IMR-90 (cell line): ENCODE results near the gene MCRIP2. TPM values are rescaled to one million over a fixed set of nuclear protein-coding genes. Genes with fewer than 3 reads are reported as not detected.
A peak's percentile ranks its signal among the peaks of the same experiment; 100 is the strongest.

ENCODE experiments used
- ATAC-seq: fragments of 200-7000 bp; cut with Tn5 transposase; 2 replicates; pipeline ENCODE4 v1.9.1; 2020; ENCODE audit warnings: low read depth, mild to moderate bottlenecking, moderate library complexity
- BruUV-seq: library from RNA; stranded (reverse); fragments of 400-500 nt; replicated peaks from 2 replicates; lab custom pipeline; 2021; lab: Mats Ljungman, UMichigan
- CTCF ChIA-PET: fragments of 300-600 bp; formaldehyde crosslinking; extraction: SDS; loops from one replicate; lab custom pipeline; 2021; ENCODE audit warnings: antibody characterized with exemption; lab: Yijun Ruan, JAX
- POLR2A ChIA-PET: fragments of 300-600 bp; sonication (Branson Sonifier 250); formaldehyde crosslinking; loops from one replicate; lab custom pipeline; 2022; ENCODE audit warnings: antibody characterized with exemption; ENCODE audit not compliant: unreplicated experiment; lab: Charles Lee
- DNase-seq: peaks from one replicate; pipeline ENCODE4 v3.0.0; 2013
- H2AFZ ChIP-seq: replicated peaks from 2 replicates; pipeline ENCODE3; 2013; ENCODE audit warnings: low read length, mild to moderate bottlenecking; ENCODE audit not compliant: poor library complexity
- H2AK5ac ChIP-seq: 2 replicates; pipeline ENCODE4 v1.6.1; 2013; ENCODE audit warnings: low read depth, low read length, inconsistent platforms
- H2AK9ac ChIP-seq: replicated peaks from 2 replicates; pipeline ENCODE3; 2013; ENCODE audit warnings: mild to moderate bottlenecking, low read depth, low read length, moderate library complexity; ENCODE audit not compliant: poor library complexity
- H2BK120ac ChIP-seq: 2 replicates; pipeline ENCODE4 v1.6.1; 2013; ENCODE audit warnings: low read depth, low read length, inconsistent platforms
- H2BK15ac ChIP-seq: 3 replicates; pipeline ENCODE4 v1.6.1; 2013; ENCODE audit warnings: low read depth, low read length, inconsistent platforms
- H2BK20ac ChIP-seq: 2 replicates; pipeline ENCODE4 v1.6.1; 2013; ENCODE audit warnings: low read depth, mild to moderate bottlenecking, inconsistent platforms, low read length, moderate library complexity
- H2BK5ac ChIP-seq: 2 replicates; pipeline ENCODE4 v1.6.1; 2013; ENCODE audit warnings: mild to moderate bottlenecking, low read depth, low read length, inconsistent platforms; ENCODE audit not compliant: poor library complexity, severe bottlenecking
- H3K14ac ChIP-seq: replicated peaks from 2 replicates; pipeline ENCODE4 v1.6.1; 2013; ENCODE audit warnings: low read depth, low read length, inconsistent platforms
- H3K18ac ChIP-seq: 2 replicates; pipeline ENCODE4 v1.6.1; 2013; ENCODE audit warnings: low read depth, low read length, control low read depth
- H3K23ac ChIP-seq: 2 replicates; pipeline ENCODE4 v1.6.1; 2013; ENCODE audit warnings: low read depth, low read length, inconsistent platforms
- H3K27ac ChIP-seq: 2 replicates; pipeline ENCODE4 v1.5.1; 2013; ENCODE audit warnings: mild to moderate bottlenecking, control low read depth, low read length; ENCODE audit not compliant: insufficient read depth
- H3K27me3 ChIP-seq: 2 replicates; pipeline ENCODE4 v1.6.1; 2013; ENCODE audit warnings: low read length; ENCODE audit not compliant: control insufficient read depth, insufficient read depth
- H3K36me3 ChIP-seq: 2 replicates; pipeline ENCODE4 v1.6.1; 2013; ENCODE audit warnings: low read length, mixed read lengths; ENCODE audit not compliant: control insufficient read depth, insufficient read depth
- H3K4ac ChIP-seq: 2 replicates; pipeline ENCODE4 v1.6.1; 2013; ENCODE audit warnings: low read depth, low read length, inconsistent platforms
- H3K4me1 ChIP-seq: 2 replicates; pipeline ENCODE4 v1.6.1; 2013; ENCODE audit warnings: low read length, mixed read lengths; ENCODE audit not compliant: control insufficient read depth, insufficient read depth
- H3K4me2 ChIP-seq: 2 replicates; pipeline ENCODE4 v1.6.1; 2013; ENCODE audit warnings: low read depth, mild to moderate bottlenecking, control low read depth, low read length, moderate library complexity
- H3K4me3 ChIP-seq: 2 replicates; pipeline ENCODE4 v1.5.1; 2013; ENCODE audit warnings: low read depth, mild to moderate bottlenecking, control low read depth, low read length, moderate library complexity; ENCODE audit not compliant: insufficient read depth
- H3K56ac ChIP-seq: 2 replicates; pipeline ENCODE4 v1.6.1; 2013; ENCODE audit warnings: low read length, inconsistent platforms; ENCODE audit not compliant: insufficient read depth; ENCODE audit errors: extremely low read depth
- H3K79me1 ChIP-seq, 2 experiments: 2 replicates each; pipeline ENCODE4 v1.6.1; 2013; ENCODE audit warnings: low read length in 2 of 2, inconsistent platforms in 1 of 2, low read depth in 1 of 2
- H3K9ac ChIP-seq: 2 replicates; pipeline ENCODE4 v1.6.1; 2013; ENCODE audit warnings: low read depth, low read length, control low read depth
- H3K9me1 ChIP-seq: 2 replicates; pipeline ENCODE4 v1.6.1; 2013; ENCODE audit warnings: low read length, inconsistent platforms; ENCODE audit not compliant: insufficient read depth
- H3K9me3 ChIP-seq: 2 replicates; pipeline ENCODE4 v1.6.1; 2013; ENCODE audit warnings: low read length; ENCODE audit not compliant: control insufficient read depth, insufficient read depth
- H4K20me1 ChIP-seq: 2 replicates; pipeline ENCODE4 v1.6.1; 2013; ENCODE audit warnings: low read length, inconsistent platforms; ENCODE audit not compliant: insufficient read depth
- H4K5ac ChIP-seq: 2 replicates; pipeline ENCODE4 v1.6.1; 2013; ENCODE audit warnings: mild to moderate bottlenecking, low read depth, low read length, control low read depth
- H4K8ac ChIP-seq, 2 experiments: 2 replicates each; pipeline ENCODE4 v1.6.1; 2013; ENCODE audit warnings: low read depth in 2 of 2, low read length in 2 of 2, control low read depth in 1 of 2, inconsistent platforms in 1 of 2
- H4K91ac ChIP-seq: 2 replicates; pipeline ENCODE4 v1.6.1; 2013; ENCODE audit warnings: low read depth, low read length, inconsistent platforms; ENCODE audit not compliant: insufficient read depth
- BHLHE40 ChIP-seq: fragments of 150-350 bp; IDR thresholded peaks from 2 replicates; pipeline ENCODE4 v1.6.1; 2016; ENCODE audit warnings: mild to moderate bottlenecking, low read depth, low read length
- CHD1 ChIP-seq: IDR thresholded peaks from 2 replicates; pipeline ENCODE4 v1.6.1; 2012; ENCODE audit warnings: low read depth, low read length, improper control_type of control experiment
- FOS ChIP-seq: fragments of 150-350 bp; IDR thresholded peaks from 2 replicates; pipeline ENCODE4 v1.6.1; 2016; ENCODE audit warnings: low read depth, low read length
- POLR2A ChIP-seq: IDR thresholded peaks from 2 replicates; pipeline ENCODE4 v1.6.1; 2012; ENCODE audit warnings: mild to moderate bottlenecking, low read depth, low read length
- RAD21 ChIP-seq: IDR thresholded peaks from 2 replicates; pipeline ENCODE4 v1.6.1; 2012; ENCODE audit warnings: low read length, improper control_type of control experiment
- RCOR1 ChIP-seq: IDR thresholded peaks from 2 replicates; pipeline ENCODE4 v1.6.1; 2012; ENCODE audit warnings: mild to moderate bottlenecking, low read length, improper control_type of control experiment; ENCODE audit not compliant: insufficient replicate concordance
- RFX5 ChIP-seq: IDR thresholded peaks from 2 replicates; pipeline ENCODE4 v1.8.0; 2012; ENCODE audit warnings: low read depth, mild to moderate bottlenecking, low read length, moderate library complexity
- USF2 ChIP-seq: fragments of 150-350 bp; IDR thresholded peaks from 2 replicates; pipeline ENCODE4 v1.6.1; 2017; ENCODE audit warnings: mild to moderate bottlenecking, antibody characterized with exemption, low read length, low read depth
- WGBS, 2 experiments: methylation state at CpG; one replicate each; pipeline versions ENCODE4 v1.1.5 to v1.1.7; 2013; ENCODE audit warnings: missing lambda C conversion rate in 2 of 2; ENCODE audit not compliant: insufficient read length in 1 of 2; ENCODE audit errors: extremely low coverage in 2 of 2; 5-methylcytosine and 5-hydroxymethylcytosine counted together
- dilution Hi-C: fragments of 300-500 bp; cut with HindIII; formaldehyde crosslinking; loops from one replicate; pipeline ENCODE4 v1.14.3; 2018; ENCODE audit warnings: low sequenced_read_pairs; ENCODE audit not compliant: unreplicated experiment
- in situ Hi-C: fragments of 300-500 bp; cut with MboI; formaldehyde crosslinking; loops from 3 replicates; pipeline ENCODE4 v1.14.3; 2019; ENCODE audit warnings: low sequenced_read_pairs, inconsistent platforms, mixed read lengths
- intact Hi-C: fragments of 100-400 bp; cut with micrococcal nuclease; formaldehyde crosslinking; loops from 2 replicates; pipeline ENCODE4 v1.10.0; 2022
- polyA plus RNA-seq, 3 experiments: library from polyadenylated mRNA; depleted of rRNA; stranded (reverse); fragments of >200 nt; gene quantifications; 2 replicates each; pipeline ENCODE4 v1.2.3, GENCODE V29; 2012; ENCODE audit warnings: low replicate concordance in 1 of 3
- total RNA-seq: library from RNA; depleted of rRNA; stranded (reverse); fragments of >200 nt; gene quantifications from 2 replicates; pipeline ENCODE4 v1.2.3, GENCODE V29; 2012
- TF ChIP-seq, protein P1 (sequence below): fragments of 150-350 bp; IDR thresholded peaks from 2 replicates; pipeline ENCODE4 v1.6.1; 2016; ENCODE audit warnings: low read depth, mild to moderate bottlenecking, low read length, moderate library complexity, borderline replicate concordance
- TF ChIP-seq, protein P2 (sequence below): conservative IDR thresholded peaks from 2 replicates; pipeline ENCODE4 v1.5.1; 2012; ENCODE audit warnings: mild to moderate bottlenecking, low read depth, low read length, improper control_type of control experiment

The MCRIP2 gene
- total and polyA plus RNA-seq, 2 of the 4 experiments (the other 2 are of a cell fraction): 6.3 to 19.6 TPM

DNA sequence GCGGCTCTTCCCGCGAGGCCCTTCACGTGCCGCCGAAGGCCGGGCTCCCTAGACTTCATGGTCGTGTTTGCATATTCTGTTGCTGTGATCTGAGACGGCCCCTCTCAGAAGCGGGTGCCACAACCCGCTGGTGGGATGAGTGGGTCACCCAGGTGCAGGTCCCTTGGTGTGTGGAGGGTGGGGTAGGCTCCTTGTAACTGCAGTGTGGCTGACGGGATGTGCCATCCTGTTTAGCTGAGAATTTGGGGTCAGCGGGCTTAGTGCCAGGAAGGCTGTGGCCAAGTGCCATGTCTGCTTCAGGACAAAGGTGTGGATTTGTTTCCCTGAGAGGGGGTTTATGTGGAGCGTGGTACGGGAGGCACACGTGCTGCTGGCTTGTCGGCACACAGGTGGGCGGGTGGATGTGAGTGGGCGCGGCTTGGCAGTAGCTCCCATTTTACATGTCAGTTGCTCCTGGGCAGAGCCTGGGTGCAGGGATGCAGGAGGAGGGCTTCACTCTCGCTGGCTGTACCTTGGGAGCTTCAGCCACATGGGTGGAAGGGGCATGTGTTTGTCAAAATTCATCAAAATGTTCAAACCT is 20.0 kb upstream of the MCRIP2 start:
- in situ Hi-C loops (no loop called here), intact Hi-C loops (no loop called here), dilution Hi-C loops (no loop called here)
- Histone ChIP-seq H2AK9ac (peak overlapping the region; percentile 90), H4K8ac (peak overlapping the region in 1 of 2 experiments; percentile 52; a peak in 2 of 4 replicates), H3K14ac (0 out of 2 replicates have a peak overlapping the region, but pooled peaks have one; percentile 35), H3K18ac (no peak overlapping the region), H4K20me1 (peaks cover 16% of the 10 kb centered on the region), H2AK5ac (peak overlapping the region; percentile 70), H3K4me3 (no peak overlapping the region), H3K4ac (peak overlapping the region; percentile 7; the same call in 1 of the 2 replicates), H3K9ac (no peak overlapping the region), H2BK15ac (no peak overlapping the region; the same call in 2 of the 3 replicates), H3K4me1 (peaks cover 9% of the 10 kb centered on the region), H4K91ac (peak overlapping the region; percentile 61), H3K9me1 (peaks cover 4% of the 10 kb centered on the region; the same call in 1 of the 2 replicates), H2BK20ac (no peak overlapping the region), H3K36me3 (peaks cover 7% of the 10 kb centered on the region; the same call in 1 of the 2 replicates), H2BK5ac (peak overlapping the region; percentile 71), H3K4me2 (no peak overlapping the region; the same call in 1 of the 2 replicates), H3K27ac (peak overlapping the region; percentile 45), H3K56ac (no peak overlapping the region), H3K9me3 (no peaks in the 10 kb centered on the region), H3K23ac (no peak overlapping the region), H2AFZ (no peak overlapping the region), H4K5ac (peak overlapping the region; percentile 21; the same call in 1 of the 2 replicates), H3K27me3 (no peaks in the 10 kb centered on the region), H3K79me1 (peaks cover 9 to 54% of the 10 kb centered on the region in 2 experiments; a peak in 2 of 4 replicates), H2BK120ac (peak overlapping the region; percentile 3; the same call in 1 of the 2 replicates)
- BruUV-seq: no TSS peak
- DNase-seq (no peak), ATAC-seq (no peak)
- ChIA-PET POLR2A (interaction anchor here (0.6 kb wide), 1 partner anchor 21 kb away, joined by 3 read pairs; no protein-coding TSS in a partner anchor), CTCF (no interaction called here)
- 87% methylated on average over 9 of the region's 21 CpGs; no CpG with 5 or more reads in 1 of the 2 experiments for WGBS, 2 experiments
- TF ChIP-seq RAD21 (no peak), BHLHE40 (no peak), CHD1 (no peak), RFX5 (no peak), FOS (no peak), RCOR1 (no peak), USF2 (no peak), POLR2A (no peak)
- TF ChIP-seq, protein P1, sequence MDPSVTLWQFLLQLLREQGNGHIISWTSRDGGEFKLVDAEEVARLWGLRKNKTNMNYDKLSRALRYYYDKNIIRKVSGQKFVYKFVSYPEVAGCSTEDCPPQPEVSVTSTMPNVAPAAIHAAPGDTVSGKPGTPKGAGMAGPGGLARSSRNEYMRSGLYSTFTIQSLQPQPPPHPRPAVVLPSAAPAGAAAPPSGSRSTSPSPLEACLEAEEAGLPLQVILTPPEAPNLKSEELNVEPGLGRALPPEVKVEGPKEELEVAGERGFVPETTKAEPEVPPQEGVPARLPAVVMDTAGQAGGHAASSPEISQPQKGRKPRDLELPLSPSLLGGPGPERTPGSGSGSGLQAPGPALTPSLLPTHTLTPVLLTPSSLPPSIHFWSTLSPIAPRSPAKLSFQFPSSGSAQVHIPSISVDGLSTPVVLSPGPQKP: no peak
- TF ChIP-seq, protein P2, sequence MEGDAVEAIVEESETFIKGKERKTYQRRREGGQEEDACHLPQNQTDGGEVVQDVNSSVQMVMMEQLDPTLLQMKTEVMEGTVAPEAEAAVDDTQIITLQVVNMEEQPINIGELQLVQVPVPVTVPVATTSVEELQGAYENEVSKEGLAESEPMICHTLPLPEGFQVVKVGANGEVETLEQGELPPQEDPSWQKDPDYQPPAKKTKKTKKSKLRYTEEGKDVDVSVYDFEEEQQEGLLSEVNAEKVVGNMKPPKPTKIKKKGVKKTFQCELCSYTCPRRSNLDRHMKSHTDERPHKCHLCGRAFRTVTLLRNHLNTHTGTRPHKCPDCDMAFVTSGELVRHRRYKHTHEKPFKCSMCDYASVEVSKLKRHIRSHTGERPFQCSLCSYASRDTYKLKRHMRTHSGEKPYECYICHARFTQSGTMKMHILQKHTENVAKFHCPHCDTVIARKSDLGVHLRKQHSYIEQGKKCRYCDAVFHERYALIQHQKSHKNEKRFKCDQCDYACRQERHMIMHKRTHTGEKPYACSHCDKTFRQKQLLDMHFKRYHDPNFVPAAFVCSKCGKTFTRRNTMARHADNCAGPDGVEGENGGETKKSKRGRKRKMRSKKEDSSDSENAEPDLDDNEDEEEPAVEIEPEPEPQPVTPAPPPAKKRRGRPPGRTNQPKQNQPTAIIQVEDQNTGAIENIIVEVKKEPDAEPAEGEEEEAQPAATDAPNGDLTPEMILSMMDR: no peak
